Measurements from ENCODE around the gene BTN3A1. TPM values are rescaled to one million over a fixed set of nuclear protein-coding genes. Genes with fewer than 3 reads are reported as not detected.

The BTN3A1 gene
- total RNA-seq, 1 donor from 2014 or later, result 16.7 TPM

DNA sequence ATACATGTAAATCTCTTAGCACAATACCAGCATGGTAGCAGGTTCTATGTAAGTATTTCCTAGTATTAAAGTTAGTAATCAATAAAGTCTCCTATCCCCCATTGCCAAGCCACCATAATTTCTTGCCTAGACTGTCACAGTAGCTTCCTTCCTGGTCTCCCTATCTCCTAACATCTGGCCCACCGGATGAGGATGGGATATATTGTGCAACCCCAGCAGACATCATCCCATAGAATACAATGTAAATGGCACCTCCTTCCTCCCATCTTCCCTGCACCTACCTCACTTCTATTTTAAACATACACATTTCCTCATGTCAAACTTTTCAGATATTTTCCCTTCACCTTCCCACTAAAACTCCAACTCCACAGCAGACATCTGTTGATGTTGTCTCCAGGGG, 3.5 kb upstream of the BTN3A1 start:
- DNase-seq (ENCODE audit: extremely low spot score in 2 of 2), result no peak
- no peaks in the 10 kb centered on the region for H3K9me3 ChIP-seq
- H3K27me3 ChIP-seq, result no peaks in the 10 kb centered on the region
- intact Hi-C loops (cut with DNase I), result no loop called here
- peaks cover 19% of the 10 kb centered on the region for H3K4me1 ChIP-seq
- no peak overlapping the region for H3K27ac ChIP-seq
- TF ChIP-seq, protein P1, sequence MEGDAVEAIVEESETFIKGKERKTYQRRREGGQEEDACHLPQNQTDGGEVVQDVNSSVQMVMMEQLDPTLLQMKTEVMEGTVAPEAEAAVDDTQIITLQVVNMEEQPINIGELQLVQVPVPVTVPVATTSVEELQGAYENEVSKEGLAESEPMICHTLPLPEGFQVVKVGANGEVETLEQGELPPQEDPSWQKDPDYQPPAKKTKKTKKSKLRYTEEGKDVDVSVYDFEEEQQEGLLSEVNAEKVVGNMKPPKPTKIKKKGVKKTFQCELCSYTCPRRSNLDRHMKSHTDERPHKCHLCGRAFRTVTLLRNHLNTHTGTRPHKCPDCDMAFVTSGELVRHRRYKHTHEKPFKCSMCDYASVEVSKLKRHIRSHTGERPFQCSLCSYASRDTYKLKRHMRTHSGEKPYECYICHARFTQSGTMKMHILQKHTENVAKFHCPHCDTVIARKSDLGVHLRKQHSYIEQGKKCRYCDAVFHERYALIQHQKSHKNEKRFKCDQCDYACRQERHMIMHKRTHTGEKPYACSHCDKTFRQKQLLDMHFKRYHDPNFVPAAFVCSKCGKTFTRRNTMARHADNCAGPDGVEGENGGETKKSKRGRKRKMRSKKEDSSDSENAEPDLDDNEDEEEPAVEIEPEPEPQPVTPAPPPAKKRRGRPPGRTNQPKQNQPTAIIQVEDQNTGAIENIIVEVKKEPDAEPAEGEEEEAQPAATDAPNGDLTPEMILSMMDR (IDR thresholded peaks at IDR 0.05), result no peak
- TF ChIP-seq POLR2AphosphoS5 (IDR thresholded peaks at IDR 0.05; ENCODE audit: insufficient read depth in 1 of 2, low read depth in 1 of 2), result no peak
- TF ChIP-seq POLR2A (IDR thresholded peaks at IDR 0.05), result no peak
- H3K36me3 ChIP-seq, result no peaks in the 10 kb centered on the region
- no peak overlapping the region for H3K4me3 ChIP-seq

DNA sequence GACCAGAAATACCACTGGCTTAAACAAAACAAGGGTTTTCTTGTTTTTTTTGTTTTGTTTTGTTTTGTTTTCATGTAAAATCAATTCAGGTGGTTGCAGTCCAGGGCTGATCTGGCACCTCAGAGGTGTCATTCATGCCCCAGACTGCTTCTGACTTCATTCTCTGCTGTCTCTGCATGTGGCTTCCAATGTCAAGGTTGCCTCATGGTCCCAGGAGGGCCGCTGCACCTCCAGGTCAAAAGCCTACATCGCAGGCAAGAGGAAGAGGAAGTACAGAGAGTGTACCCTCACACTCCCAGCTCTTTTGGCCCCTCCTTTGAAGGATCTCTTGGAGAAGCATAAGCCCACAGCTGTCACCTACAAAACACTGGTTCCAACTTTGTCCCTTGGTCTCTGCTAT, 1.4 kb upstream of the BTN3A1 start:
- H3K27ac ChIP-seq, result no peak overlapping the region
- H3K27me3 ChIP-seq, result no peaks in the 10 kb centered on the region
- H3K9me3 ChIP-seq, result no peaks in the 10 kb centered on the region
- H3K4me1 ChIP-seq, result peaks cover 32% of the 10 kb centered on the region
- intact Hi-C loops (cut with DNase I), result no loop called here
- no peak overlapping the region for H3K4me3 ChIP-seq
- TF ChIP-seq POLR2A (IDR thresholded peaks at IDR 0.05) (no peak), POLR2AphosphoS5 (IDR thresholded peaks at IDR 0.05; ENCODE audit: insufficient read depth in 1 of 2, low read depth in 1 of 2) (no peak)
- TF ChIP-seq, protein P1 (IDR thresholded peaks at IDR 0.05), result no peak
- H3K36me3 ChIP-seq, result no peaks in the 10 kb centered on the region
- no peak for DNase-seq (ENCODE audit: extremely low spot score in 2 of 2)

DNA sequence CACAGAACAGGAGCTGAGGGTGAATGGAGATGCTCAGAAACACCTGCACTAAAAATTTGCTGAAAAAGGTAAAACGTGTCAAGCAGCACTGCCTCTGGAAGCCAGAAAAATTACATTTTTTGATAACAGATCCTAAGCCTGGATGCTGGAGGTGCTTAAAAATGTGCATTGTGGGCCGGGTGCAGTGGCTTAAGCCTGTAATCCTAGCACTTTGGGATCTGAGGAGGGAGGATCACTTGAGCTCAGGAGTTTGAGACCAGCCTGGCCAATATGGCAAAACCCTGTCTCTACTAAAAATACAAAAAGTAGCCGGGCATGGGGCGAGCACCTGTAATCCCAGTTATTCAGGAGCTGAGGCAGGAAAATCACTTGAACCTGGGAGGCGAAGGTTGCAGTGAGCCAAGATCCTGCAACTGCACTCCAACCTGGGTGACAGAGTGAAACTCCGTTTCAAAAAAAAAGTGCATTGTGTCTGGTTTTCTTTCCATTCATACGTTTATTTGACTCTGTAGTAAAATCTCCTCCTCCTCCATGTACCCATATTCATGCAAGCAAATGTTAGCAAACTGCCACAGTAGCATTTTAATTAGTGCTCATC, 587 bp upstream of the BTN3A1 start:
- Histone ChIP-seq H3K4me3 (peak overlapping the region; percentile 52 to 61), H3K36me3 (no peaks in the 10 kb centered on the region), H3K27ac (peak overlapping the region; percentile 91), H3K4me1 (peaks cover 34% of the 10 kb centered on the region), H3K27me3 (no peaks in the 10 kb centered on the region), H3K9me3 (no peaks in the 10 kb centered on the region)
- intact Hi-C loops (cut with DNase I), result no loop called here
- DNase-seq (ENCODE audit: extremely low spot score in 2 of 2), result no peak
- TF ChIP-seq, protein P1 (IDR thresholded peaks at IDR 0.05), result no peak
- TF ChIP-seq POLR2AphosphoS5 (IDR thresholded peaks at IDR 0.05; ENCODE audit: insufficient read depth in 1 of 2, low read depth in 1 of 2), result no peak
- no peak for TF ChIP-seq POLR2A (IDR thresholded peaks at IDR 0.05)

DNA sequence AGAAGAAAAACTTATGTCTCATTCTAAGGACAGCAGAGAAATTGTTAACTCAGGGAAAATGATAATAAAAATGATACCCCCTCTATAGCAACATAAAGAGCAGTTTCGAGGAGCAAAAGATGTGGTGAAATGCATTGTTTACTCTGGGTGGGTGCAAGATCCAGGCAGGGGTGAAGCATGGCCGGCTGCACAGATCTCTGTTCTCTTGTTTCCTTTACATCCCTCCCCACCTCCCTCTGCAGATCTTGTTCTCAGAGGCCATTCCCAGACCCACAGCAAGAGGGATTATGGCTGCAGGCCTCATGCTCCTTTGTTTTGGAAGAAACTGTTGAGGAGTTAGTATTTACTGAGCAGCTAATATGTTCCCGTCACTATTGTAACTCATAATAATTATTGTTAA, 1.8 kb downstream of the BTN3A1 start:
- intact Hi-C loops (cut with DNase I), result no loop called here
- no peak overlapping the region for H3K4me3 ChIP-seq
- TF ChIP-seq, protein P1 (IDR thresholded peaks at IDR 0.05), result no peak
- no peak for TF ChIP-seq POLR2AphosphoS5 (IDR thresholded peaks at IDR 0.05; ENCODE audit: insufficient read depth in 1 of 2, low read depth in 1 of 2)
- no peak for TF ChIP-seq POLR2A (IDR thresholded peaks at IDR 0.05)
- H3K9me3 ChIP-seq, result no peaks in the 10 kb centered on the region
- no peak for DNase-seq (ENCODE audit: extremely low spot score in 2 of 2)
- H3K27me3 ChIP-seq, result no peaks in the 10 kb centered on the region
- H3K36me3 ChIP-seq, result peaks cover 0 to 17% of the 10 kb centered on the region in 2 donors
- H3K27ac ChIP-seq, result no peak overlapping the region
- H3K4me1 ChIP-seq, result peaks cover 37% of the 10 kb centered on the region

DNA sequence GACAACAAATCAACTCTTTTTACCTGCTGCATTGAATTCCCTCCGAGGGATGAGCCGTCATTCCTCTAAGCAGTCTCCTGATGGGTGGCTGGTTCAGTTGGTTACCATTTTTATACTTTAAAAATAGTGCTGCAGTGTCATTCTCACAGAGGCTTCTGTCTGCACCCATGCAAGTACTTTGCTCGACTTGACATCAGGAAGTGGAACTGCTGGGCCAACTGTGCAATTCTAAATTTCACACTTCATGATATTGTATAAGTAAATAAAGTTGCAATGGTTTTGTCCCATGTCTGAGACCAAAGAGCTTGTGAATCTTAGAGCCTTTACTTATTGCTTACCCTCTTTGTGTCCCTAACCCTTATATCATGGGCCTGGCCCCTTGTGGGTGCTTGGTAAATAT, 2.5 kb downstream of the BTN3A1 start:
- Histone ChIP-seq H3K27me3 (no peaks in the 10 kb centered on the region), H3K36me3 (peaks cover 0 to 23% of the 10 kb centered on the region in 2 donors), H3K9me3 (no peaks in the 10 kb centered on the region), H3K4me1 (peaks cover 37% of the 10 kb centered on the region), H3K27ac (no peak overlapping the region), H3K4me3 (no peak overlapping the region)
- intact Hi-C loops (cut with DNase I), result no loop called here
- no peak for TF ChIP-seq POLR2A (IDR thresholded peaks at IDR 0.05)
- no peak for TF ChIP-seq POLR2AphosphoS5 (IDR thresholded peaks at IDR 0.05; ENCODE audit: insufficient read depth in 1 of 2, low read depth in 1 of 2)
- TF ChIP-seq, protein P1 (IDR thresholded peaks at IDR 0.05), result no peak
- DNase-seq (ENCODE audit: extremely low spot score in 2 of 2), result no peak

Data from vagina (tissue), 2 donors.